ENCODE measurements around the gene KMO. TPM values are rescaled to one million over a fixed set of nuclear protein-coding genes. Genes with fewer than 3 reads are reported as not detected.

The KMO gene
- total RNA-seq, 4 donors from 2014 or later: 0.45 TPM; not detected in 3

DNA sequence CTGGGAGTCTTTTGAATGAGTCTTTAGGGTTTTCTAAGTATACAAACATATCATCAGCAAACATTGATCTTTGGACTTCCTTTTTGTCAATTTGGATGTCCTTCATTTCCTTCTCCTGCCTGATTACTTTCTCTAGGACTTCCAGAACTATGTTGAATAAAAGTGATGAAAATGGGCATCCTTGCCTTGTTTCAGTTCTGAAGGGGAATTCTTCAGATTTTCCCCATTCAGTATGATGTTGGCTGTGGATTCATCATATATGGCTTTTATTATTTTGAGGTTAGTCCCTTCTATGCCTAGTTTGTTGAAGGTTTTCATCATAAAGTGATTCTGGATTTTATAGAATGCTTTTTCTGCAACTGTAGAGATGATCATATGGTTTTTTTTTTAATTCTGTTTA lies 42.0 kb downstream of the KMO start:
- H3K9me3 ChIP-seq: no peaks in the 10 kb centered on the region
- TF ChIP-seq EP300 (IDR thresholded peaks at IDR 0.05): no peak
- TF ChIP-seq POLR2A (IDR thresholded peaks at IDR 0.05): no peak
- TF ChIP-seq, protein P1, sequence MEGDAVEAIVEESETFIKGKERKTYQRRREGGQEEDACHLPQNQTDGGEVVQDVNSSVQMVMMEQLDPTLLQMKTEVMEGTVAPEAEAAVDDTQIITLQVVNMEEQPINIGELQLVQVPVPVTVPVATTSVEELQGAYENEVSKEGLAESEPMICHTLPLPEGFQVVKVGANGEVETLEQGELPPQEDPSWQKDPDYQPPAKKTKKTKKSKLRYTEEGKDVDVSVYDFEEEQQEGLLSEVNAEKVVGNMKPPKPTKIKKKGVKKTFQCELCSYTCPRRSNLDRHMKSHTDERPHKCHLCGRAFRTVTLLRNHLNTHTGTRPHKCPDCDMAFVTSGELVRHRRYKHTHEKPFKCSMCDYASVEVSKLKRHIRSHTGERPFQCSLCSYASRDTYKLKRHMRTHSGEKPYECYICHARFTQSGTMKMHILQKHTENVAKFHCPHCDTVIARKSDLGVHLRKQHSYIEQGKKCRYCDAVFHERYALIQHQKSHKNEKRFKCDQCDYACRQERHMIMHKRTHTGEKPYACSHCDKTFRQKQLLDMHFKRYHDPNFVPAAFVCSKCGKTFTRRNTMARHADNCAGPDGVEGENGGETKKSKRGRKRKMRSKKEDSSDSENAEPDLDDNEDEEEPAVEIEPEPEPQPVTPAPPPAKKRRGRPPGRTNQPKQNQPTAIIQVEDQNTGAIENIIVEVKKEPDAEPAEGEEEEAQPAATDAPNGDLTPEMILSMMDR (IDR thresholded peaks at IDR 0.05): no peak
- TF ChIP-seq POLR2AphosphoS5 (IDR thresholded peaks at IDR 0.05): no peak
- DNase-seq (ENCODE audit: low spot score in 2 of 2): no peak
- H3K4me1 ChIP-seq: no peaks in the 10 kb centered on the region
- H3K36me3 ChIP-seq: no peaks in the 10 kb centered on the region
- no peak overlapping the region for H3K27ac ChIP-seq
- no peak overlapping the region for H3K4me3 ChIP-seq
- no peaks in the 10 kb centered on the region for H3K27me3 ChIP-seq

DNA sequence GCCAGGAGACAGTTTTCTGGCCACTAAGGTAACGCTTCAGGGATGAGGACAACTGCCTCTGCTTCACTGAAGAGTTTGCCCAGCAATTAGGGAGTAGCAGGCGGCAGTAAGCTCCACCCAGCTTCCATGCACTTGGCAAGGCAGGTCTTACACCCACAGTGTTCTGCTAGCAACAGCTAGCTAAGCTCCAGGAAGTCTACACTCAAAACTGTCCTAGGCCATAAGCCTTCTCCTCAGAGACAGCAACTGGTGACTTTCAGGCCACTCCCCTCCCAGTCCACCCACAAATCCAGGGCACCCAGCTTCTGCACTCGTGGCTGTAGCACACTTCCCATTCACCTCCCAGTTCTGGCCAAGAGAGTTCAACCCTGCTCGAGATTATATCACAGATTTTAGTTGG lies 47.3 kb downstream of the KMO start:
- TF ChIP-seq, protein P1 (IDR thresholded peaks at IDR 0.05): no peak
- TF ChIP-seq POLR2AphosphoS5 (IDR thresholded peaks at IDR 0.05): no peak
- TF ChIP-seq EP300 (IDR thresholded peaks at IDR 0.05): no peak
- TF ChIP-seq POLR2A (IDR thresholded peaks at IDR 0.05): no peak
- no peak for DNase-seq (ENCODE audit: low spot score in 2 of 2)
- Histone ChIP-seq H3K4me3 (no peak overlapping the region), H3K27me3 (no peaks in the 10 kb centered on the region), H3K36me3 (no peaks in the 10 kb centered on the region), H3K27ac (no peak overlapping the region), H3K9me3 (no peaks in the 10 kb centered on the region), H3K4me1 (no peaks in the 10 kb centered on the region)
- WGBS: 65% methylated on average over 4 of the region's 4 CpGs

DNA sequence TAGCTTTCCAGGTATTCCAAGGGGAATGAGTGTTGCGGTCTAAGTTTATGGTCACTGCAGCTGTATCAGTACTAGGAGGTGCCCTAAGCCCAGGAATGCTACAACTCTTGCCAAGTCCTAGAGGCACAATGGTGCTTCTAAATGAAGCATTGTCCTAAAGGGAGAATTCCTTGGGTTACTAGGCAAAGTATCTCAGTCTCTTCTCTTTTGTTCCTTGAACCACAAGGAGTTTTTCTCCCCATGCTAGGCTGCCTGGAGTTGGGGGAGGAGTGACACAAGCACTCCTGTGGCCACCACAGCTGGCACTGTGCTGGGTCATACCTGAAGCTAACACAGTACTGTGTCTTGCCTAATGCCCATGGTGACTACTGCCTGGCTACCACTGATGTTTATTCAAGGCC lies 50.7 kb downstream of the KMO start:
- Histone ChIP-seq H3K4me1 (no peaks in the 10 kb centered on the region), H3K36me3 (no peaks in the 10 kb centered on the region), H3K9me3 (no peaks in the 10 kb centered on the region), H3K27me3 (no peaks in the 10 kb centered on the region), H3K27ac (no peak overlapping the region), H3K4me3 (no peak overlapping the region)
- TF ChIP-seq EP300 (IDR thresholded peaks at IDR 0.05): no peak
- no peak for TF ChIP-seq POLR2A (IDR thresholded peaks at IDR 0.05)
- no peak for TF ChIP-seq POLR2AphosphoS5 (IDR thresholded peaks at IDR 0.05)
- TF ChIP-seq, protein P1 (IDR thresholded peaks at IDR 0.05): no peak
- DNase-seq (ENCODE audit: low spot score in 2 of 2): no peak
- WGBS: 53% methylated on average over 1 of the region's 1 CpG

DNA sequence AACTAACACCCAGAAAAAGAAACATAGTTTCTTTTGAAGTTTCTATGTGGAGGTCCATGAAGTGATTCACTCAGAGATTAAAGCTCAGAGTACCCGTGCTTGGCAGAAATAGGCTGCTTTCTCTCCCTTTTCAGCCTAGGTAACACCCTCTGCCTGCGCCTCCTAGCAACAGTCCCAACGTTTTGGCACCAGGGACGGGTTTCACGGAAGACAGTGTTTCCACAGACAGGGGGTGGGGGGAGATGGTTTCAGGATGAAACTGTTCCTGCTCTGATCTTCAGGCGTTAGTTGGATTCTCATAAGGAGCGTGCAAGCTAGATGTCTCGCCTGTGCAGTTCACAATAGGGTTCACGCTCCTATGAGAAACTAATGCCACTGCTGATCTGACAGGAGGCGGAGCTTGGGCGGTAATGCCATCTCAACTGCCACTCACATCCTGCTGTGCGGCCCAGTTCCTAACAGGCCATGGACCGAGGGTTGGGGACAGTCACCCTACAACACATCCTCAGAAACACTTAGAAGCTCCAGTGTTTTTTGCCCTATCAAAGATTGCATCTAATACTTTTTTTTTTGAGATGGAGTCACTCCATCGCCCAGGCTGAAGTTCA lies 54.8 kb downstream of the KMO start:
- no peaks in the 10 kb centered on the region for H3K36me3 ChIP-seq
- no peak for DNase-seq (ENCODE audit: low spot score in 2 of 2)
- H3K27me3 ChIP-seq: no peaks in the 10 kb centered on the region
- H3K4me3 ChIP-seq: no peak overlapping the region
- no peak for TF ChIP-seq EP300 (IDR thresholded peaks at IDR 0.05)
- TF ChIP-seq, protein P1 (IDR thresholded peaks at IDR 0.05): no peak
- TF ChIP-seq POLR2A (IDR thresholded peaks at IDR 0.05): no peak
- no peak for TF ChIP-seq POLR2AphosphoS5 (IDR thresholded peaks at IDR 0.05)
- 90% methylated on average over 13 of the region's 14 CpGs for WGBS
- no peak overlapping the region for H3K27ac ChIP-seq
- no peaks in the 10 kb centered on the region for H3K4me1 ChIP-seq
- no peaks in the 10 kb centered on the region for H3K9me3 ChIP-seq

DNA sequence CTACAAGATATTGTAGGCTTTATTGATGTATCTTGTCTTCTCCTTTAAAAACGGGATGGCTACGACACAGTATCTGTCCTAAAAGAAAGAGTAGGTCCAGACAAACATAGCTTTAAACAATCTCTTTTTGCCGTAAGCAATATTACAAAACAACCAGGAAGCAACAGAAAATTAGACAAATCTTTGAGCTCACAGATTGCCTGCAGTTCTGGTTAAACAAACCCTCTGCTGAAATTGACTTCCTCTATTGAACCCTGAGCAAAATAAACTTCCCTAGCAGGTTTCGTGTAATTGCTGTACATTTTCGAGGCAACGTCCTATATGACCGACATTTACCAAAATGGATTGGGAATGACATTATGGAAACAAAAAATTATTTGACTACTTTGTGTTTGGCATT lies 57.3 kb downstream of the KMO start:
- H3K27ac ChIP-seq: no peak overlapping the region
- 88% methylated on average over 7 of the region's 7 CpGs for WGBS

More for the DNA sequence above, 57.3 kb downstream of the KMO start:
- DNase-seq (ENCODE audit: low spot score in 2 of 2): no peak
- Histone ChIP-seq H3K9me3 (no peaks in the 10 kb centered on the region), H3K4me1 (no peaks in the 10 kb centered on the region), H3K36me3 (no peaks in the 10 kb centered on the region), H3K27me3 (no peaks in the 10 kb centered on the region), H3K4me3 (no peak overlapping the region)
- TF ChIP-seq POLR2AphosphoS5 (IDR thresholded peaks at IDR 0.05) (no peak), EP300 (IDR thresholded peaks at IDR 0.05) (no peak), POLR2A (IDR thresholded peaks at IDR 0.05) (no peak)
- TF ChIP-seq, protein P1 (IDR thresholded peaks at IDR 0.05): no peak
